Glomerular endothelial cell (primary cell): ENCODE results near the gene PMEPA1. TPM values are rescaled to one million over a fixed set of nuclear protein-coding genes. Genes with fewer than 3 reads are reported as not detected.
"Not testable (repeated sequence)": the region's sequence is repeated elsewhere in the genome, so short reads cannot be mapped to it uniquely, and the experiment has no call there.

Experiments used
- DNase-seq: peaks from one replicate; pipeline ENCODE4 v3.0.0-alpha.2; 2011; ENCODE audit warnings: low read depth, low spot score; ENCODE audit errors: extremely low read depth
- total RNA-seq: library from RNA; depleted of rRNA; stranded (reverse); fragments of >200 nt; gene quantifications from 2 replicates; pipeline ENCODE4 v1.2.3, GENCODE V29; 2015

PMEPA1 gene
- total RNA-seq, 1 donor from 2014 or later: 11.9 TPM

- DNase-seq: no peak
These were observed 56.9 kb downstream of the PMEPA1 start for GRCh38 chr20:57652606-57653545.

GRCh38 chr20:57651881-57652605 lies 57.8 kb downstream of the PMEPA1 start:
- no peak for DNase-seq

GRCh38 chr20:57650756-57651483 lies 58.9 kb downstream of the PMEPA1 start:
- no peak for DNase-seq

GRCh38 chr20:57650266-57650665 lies 59.5 kb downstream of the PMEPA1 start:
- no peak for DNase-seq

- DNase-seq: no peak
These were observed 60.2 kb downstream of the PMEPA1 start for GRCh38 chr20:57649617-57650015.

GRCh38 chr20:57648878-57649616 lies 60.8 kb downstream of the PMEPA1 start:
- no peak for DNase-seq

- DNase-seq: no peak
These were observed 61.7 kb downstream of the PMEPA1 start for GRCh38 chr20:57647933-57648785.

GRCh38 chr20:57647006-57647932 lies 62.5 kb downstream of the PMEPA1 start:
- DNase-seq: no peak

- no peak for DNase-seq
These were observed 70.9 kb downstream of the PMEPA1 start for GRCh38 chr20:57638895-57639236.

- no peak for DNase-seq
These were observed 71.5 kb downstream of the PMEPA1 start for GRCh38 chr20:57638173-57638894.

GRCh38 chr20:57633945-57634491 lies 75.8 kb downstream of the PMEPA1 start:
- DNase-seq: no peak

- no peak for DNase-seq
These were observed 77.5 kb downstream of the PMEPA1 start for GRCh38 chr20:57632286-57632685.

- DNase-seq: no peak
These were observed 79.8 kb downstream of the PMEPA1 start for GRCh38 chr20:57630061-57630460.

- DNase-seq: not testable (repeated sequence)
These were observed 80.3 kb downstream of the PMEPA1 start for GRCh38 chr20:57629491-57629901.

- DNase-seq: not testable (repeated sequence)
These were observed 80.9 kb downstream of the PMEPA1 start for GRCh38 chr20:57628962-57629308.

- peak; percentile 33 for DNase-seq
These were observed 81.5 kb downstream of the PMEPA1 start for GRCh38 chr20:57628047-57628961.

- DNase-seq: no peak
These were observed 82.5 kb downstream of the PMEPA1 start for GRCh38 chr20:57627339-57627738.
